GM10248 (cell line): ENCODE data around the gene TSPAN15.

Experiments
- CTCF ChIA-PET: fragments of 300-600 bp; sonication (Branson Sonifier 250); formaldehyde crosslinking; extraction: SDS; loops from one replicate; lab custom pipeline; 2021; ENCODE audit warnings: antibody characterized with exemption; lab: Yijun Ruan, JAX
- POLR2A ChIA-PET: fragments of 350-650 bp; sonication (Branson Sonifier 250); formaldehyde crosslinking; extraction: SDS; loops from one replicate; lab custom pipeline; 2020; ENCODE audit warnings: antibody characterized with exemption; lab: Yijun Ruan, JAX
- DNase-seq: peaks from one replicate; pipeline ENCODE4 v3.0.0; 2012; ENCODE audit errors: extremely low spot score
- CTCF ChIP-seq: IDR thresholded peaks from 2 replicates; pipeline ENCODE4 v1.5.1; 2012; ENCODE audit warnings: mild to moderate bottlenecking, low read depth; ENCODE audit errors: extremely low read depth, missing control alignments, control extremely low read depth

TSPAN15 gene

GRCh38 chr10:69459893-69460575 lies 8.8 kb downstream of the TSPAN15 start:
- DNase-seq, result no peak
- CTCF ChIA-PET, result interaction anchor here (0.9 to 2.7 kb wide), 3 partner anchors 9 to 13 kb away, joined by 3 to 12 read pairs (median 5); no protein-coding TSS in a partner anchor
- TF ChIP-seq CTCF, result no peak
- POLR2A ChIA-PET, result no interaction called here

- DNase-seq, result no peak
- no peak for TF ChIP-seq CTCF
- ChIA-PET POLR2A (no interaction called here), CTCF (interaction anchor here (1.3 to 2.7 kb wide), 2 partner anchors 11 to 13 kb away, joined by 5 to 12 read pairs; no protein-coding TSS in a partner anchor)
Observed at GRCh38 chr10:69460576-69461242, 9.4 kb downstream of the TSPAN15 start.

GRCh38 chr10:69461243-69462025 lies 10.2 kb downstream of the TSPAN15 start:
- no peak for TF ChIP-seq CTCF
- POLR2A ChIA-PET, result no interaction called here
- DNase-seq, result no peak
- CTCF ChIA-PET, result interaction anchor here (1.2 to 1.8 kb wide), 3 partner anchors 12 to 14 kb away, joined by 3 to 5 read pairs (median 5); no protein-coding TSS in a partner anchor

- CTCF ChIA-PET, result interaction anchor here (1.4 to 2.6 kb wide), 2 partner anchors 13 to 494 kb away, joined by 4 to 7 read pairs; partner anchors contain the start of gene TSPAN15
- POLR2A ChIA-PET, result no interaction called here
- no peak for DNase-seq
- no peak for TF ChIP-seq CTCF
Observed at GRCh38 chr10:69463886-69464285, 12.6 kb downstream of the TSPAN15 start.

GRCh38 chr10:69464401-69464800 lies 13.1 kb downstream of the TSPAN15 start:
- ChIA-PET CTCF (interaction anchor here (1.0 to 2.6 kb wide), 4 partner anchors 9 to 17 kb away, joined by 3 to 7 read pairs (median 6); partner anchors contain the start of gene TSPAN15), POLR2A (no interaction called here)
- no peak for DNase-seq
- no peak for TF ChIP-seq CTCF

- ChIA-PET POLR2A (no interaction called here), CTCF (interaction anchor here (1.0 to 2.6 kb wide), 5 partner anchors 10 to 37 kb away, joined by 3 to 7 read pairs (median 6); partner anchors contain the start of gene TSPAN15)
- TF ChIP-seq CTCF, result no peak
- peak; percentile 36 for DNase-seq
Observed at GRCh38 chr10:69464801-69465401, 13.6 kb downstream of the TSPAN15 start.
